HUES64 (cell line): Measurements from ENCODE around the gene C1QTNF6.

Source experiments
- H3K27ac ChIP-seq: 2 replicates; pipeline ENCODE4 v1.7.0; 2013; ENCODE audit warnings: low read depth, low read length, inconsistent platforms
- H3K27me3 ChIP-seq: 2 replicates; pipeline ENCODE4 v1.6.1; 2013; ENCODE audit warnings: mild to moderate bottlenecking, low read length; ENCODE audit not compliant: insufficient read depth
- H3K36me3 ChIP-seq: 2 replicates; pipeline ENCODE4 v1.6.1; 2013; ENCODE audit warnings: mild to moderate bottlenecking, low read length; ENCODE audit not compliant: insufficient read depth
- H3K4me1 ChIP-seq: 2 replicates; pipeline ENCODE4 v1.6.1; 2013; ENCODE audit warnings: mild to moderate bottlenecking, low read length, moderate library complexity; ENCODE audit not compliant: insufficient read depth
- H3K4me3 ChIP-seq: 2 replicates; pipeline ENCODE4 v1.5.1; 2013; ENCODE audit warnings: mild to moderate bottlenecking, low read length, moderate library complexity
- H3K9ac ChIP-seq: 2 replicates; pipeline ENCODE4 v1.6.1; 2013; ENCODE audit warnings: mild to moderate bottlenecking, low read depth, low read length
- H3K9me3 ChIP-seq: 2 replicates; pipeline ENCODE4 v1.6.1; 2013; ENCODE audit warnings: low read depth, low read length; ENCODE audit not compliant: insufficient read depth
- WGBS: fragments of 150-250, 120-280 bp; methylation state at CpG from one replicate; pipeline ENCODE4 v1.1.7; 2013; ENCODE audit warnings: missing lambda C conversion rate; 5-methylcytosine and 5-hydroxymethylcytosine counted together

Gene C1QTNF6

DNA sequence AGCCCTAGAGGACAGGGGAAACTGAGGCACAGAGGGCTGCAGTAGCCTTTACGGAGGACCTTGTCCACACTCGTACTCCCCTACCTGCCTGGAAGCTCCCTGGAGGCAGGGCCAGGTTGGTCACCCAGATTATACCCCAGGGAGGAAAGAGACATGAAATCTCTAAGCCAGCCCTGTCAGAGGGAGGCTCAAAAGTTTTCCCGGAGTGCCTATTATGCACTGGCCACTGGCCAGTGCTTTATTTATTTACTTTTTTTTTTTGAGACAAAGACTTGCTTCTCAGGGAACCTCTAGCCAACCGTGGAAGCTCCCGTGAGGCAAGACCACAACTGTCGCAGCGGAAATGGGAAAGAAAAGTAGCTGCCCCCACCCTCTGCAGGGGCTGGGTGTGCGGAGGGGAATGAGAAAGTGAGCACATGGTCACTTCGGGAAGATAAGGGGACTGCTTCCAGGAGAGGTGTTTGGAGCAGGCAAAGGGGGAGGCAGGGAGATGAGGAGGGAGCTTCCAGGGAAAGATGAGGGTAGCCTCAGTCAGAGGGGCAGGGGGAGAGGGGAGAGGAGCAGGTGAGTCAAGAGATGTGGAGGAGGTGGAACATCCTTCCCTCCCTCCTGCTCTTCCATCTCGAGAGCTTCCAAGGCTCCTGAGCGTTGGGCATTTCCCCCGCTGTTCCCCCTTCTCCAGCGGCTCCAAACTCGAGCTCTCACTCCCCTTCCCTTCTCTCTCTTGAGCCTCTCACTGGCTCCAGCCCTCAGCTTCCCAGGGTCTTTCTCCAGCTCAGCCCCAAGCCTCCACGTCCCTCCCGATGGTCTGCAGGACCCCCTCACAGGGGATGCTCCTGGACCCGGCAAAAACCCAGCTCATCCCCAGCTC is 42.6 kb downstream of the C1QTNF6 start:
- Histone ChIP-seq H3K27ac (no peak overlapping the region), H3K27me3 (no peaks in the 10 kb centered on the region), H3K9me3 (no peaks in the 10 kb centered on the region), H3K36me3 (no peaks in the 10 kb centered on the region), H3K9ac (no peak overlapping the region), H3K4me3 (no peak overlapping the region), H3K4me1 (0 out of 2 replicates have a peak, but pooled peaks cover 4% of the 10 kb centered on the region)
- 73% methylated on average over 17 of the region's 17 CpGs for WGBS

DNA sequence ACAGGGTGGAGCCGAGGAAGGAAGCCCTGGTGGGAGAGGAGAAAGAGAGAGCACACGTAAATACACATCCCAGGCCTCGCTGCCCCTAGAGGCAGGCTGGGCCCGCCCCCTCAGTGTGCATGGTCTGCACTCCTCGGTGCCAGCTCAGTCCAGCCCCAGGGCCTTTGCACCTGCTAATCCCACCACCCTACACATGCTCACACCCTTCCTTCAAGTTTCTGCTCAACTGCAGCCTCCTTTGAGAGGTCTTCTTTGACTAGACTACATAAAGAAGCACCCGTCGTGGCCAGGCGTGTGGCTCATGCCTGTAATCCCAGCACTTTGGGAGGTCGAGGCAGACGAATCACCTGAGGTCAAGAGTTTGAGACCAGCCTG is 43.9 kb downstream of the C1QTNF6 start:
- no peaks in the 10 kb centered on the region for H3K36me3 ChIP-seq
- 91% methylated on average over 10 of the region's 10 CpGs for WGBS
- no peak overlapping the region for H3K4me3 ChIP-seq
- H3K9ac ChIP-seq = no peak overlapping the region
- no peaks in the 10 kb centered on the region for H3K9me3 ChIP-seq
- 0 out of 2 replicates have a peak, but pooled peaks cover 4% of the 10 kb centered on the region for H3K4me1 ChIP-seq
- H3K27me3 ChIP-seq = no peaks in the 10 kb centered on the region
- H3K27ac ChIP-seq = no peak overlapping the region

DNA sequence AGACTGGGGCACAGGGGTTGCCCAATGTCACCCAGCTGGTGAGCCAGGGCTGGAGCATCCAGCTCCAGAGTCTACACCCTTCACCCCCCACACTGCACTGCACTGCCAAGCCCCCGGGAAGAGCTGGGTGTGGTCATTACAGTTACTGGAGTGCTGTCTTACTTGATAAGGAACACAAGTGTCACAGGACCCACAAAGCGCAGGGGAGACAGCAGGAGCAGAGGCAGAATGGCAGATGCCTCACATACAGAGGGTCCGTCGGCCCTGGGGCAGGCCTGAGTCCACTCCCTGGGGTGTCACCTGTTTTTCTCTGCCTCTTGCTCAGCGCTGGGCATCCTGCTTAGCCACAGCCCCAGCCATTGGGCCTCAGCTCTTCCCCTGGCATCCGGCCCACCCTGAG is 46.1 kb downstream of the C1QTNF6 start:
- no peaks in the 10 kb centered on the region for H3K36me3 ChIP-seq
- no peaks in the 10 kb centered on the region for H3K9me3 ChIP-seq
- WGBS = 88% methylated on average over 6 of the region's 6 CpGs
- no peaks in the 10 kb centered on the region for H3K27me3 ChIP-seq
- no peak overlapping the region for H3K4me3 ChIP-seq
- no peak overlapping the region for H3K9ac ChIP-seq
- H3K27ac ChIP-seq = no peak overlapping the region
- H3K4me1 ChIP-seq = 0 out of 2 replicates have a peak, but pooled peaks cover 4% of the 10 kb centered on the region

DNA sequence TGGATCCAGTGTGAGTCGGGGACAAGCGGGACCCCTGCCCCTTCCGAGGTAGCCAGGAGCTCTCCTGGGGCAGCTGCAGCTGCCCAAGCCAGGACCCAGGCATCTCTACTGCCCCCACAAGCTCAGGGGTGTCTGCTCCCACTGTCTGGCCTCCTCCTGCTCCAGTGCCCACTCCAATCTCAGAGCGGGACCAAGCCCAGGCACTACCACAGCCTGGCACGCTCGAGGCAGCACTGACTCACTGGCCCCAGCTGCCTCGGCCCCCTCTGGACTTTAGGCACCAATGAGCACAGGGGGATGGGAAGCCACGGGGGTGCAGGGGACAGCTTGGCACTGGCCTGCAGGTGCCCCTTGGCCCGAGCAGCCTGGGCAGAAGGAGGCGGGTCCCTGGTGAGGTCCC is 46.6 kb downstream of the C1QTNF6 start:
- Histone ChIP-seq H3K27ac (no peak overlapping the region), H3K9ac (no peak overlapping the region), H3K36me3 (no peaks in the 10 kb centered on the region), H3K27me3 (no peaks in the 10 kb centered on the region), H3K9me3 (no peaks in the 10 kb centered on the region), H3K4me1 (0 out of 2 replicates have a peak, but pooled peaks cover 4% of the 10 kb centered on the region), H3K4me3 (no peak overlapping the region)
- WGBS = 90% methylated on average over 10 of the region's 10 CpGs

DNA sequence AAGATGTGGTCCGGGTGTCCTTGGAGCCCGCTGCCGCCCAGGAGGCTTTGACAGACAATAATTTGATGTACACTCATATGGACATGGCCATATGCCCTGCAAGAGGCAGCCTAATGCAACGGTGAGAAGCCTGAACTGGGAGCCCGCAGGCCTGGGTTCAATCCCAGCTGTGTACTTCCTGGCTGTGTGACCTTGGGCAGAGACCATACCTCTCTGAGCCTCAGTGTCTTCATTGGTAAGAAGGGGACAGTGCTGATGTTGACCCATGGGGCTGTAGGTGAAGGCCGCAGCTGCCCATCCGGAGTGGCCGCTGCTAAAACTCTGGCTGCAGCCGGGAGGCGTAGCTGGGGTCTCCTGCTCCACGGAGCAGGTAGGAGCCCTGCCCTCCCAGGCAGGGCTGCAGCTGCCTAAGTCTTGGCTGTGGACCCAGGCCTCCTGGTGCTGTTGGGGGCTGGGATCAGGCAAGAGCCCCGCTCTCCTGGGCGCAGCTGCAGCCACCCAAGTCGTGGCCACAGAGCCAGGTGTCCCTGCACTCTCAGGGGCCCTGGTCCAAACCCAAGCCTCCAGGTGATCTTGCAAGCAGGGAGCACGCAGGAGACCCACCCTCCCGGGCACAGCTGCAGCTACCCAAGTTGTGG is 47.2 kb downstream of the C1QTNF6 start:
- H3K4me3 ChIP-seq = no peak overlapping the region
- H3K9ac ChIP-seq = no peak overlapping the region
- H3K27me3 ChIP-seq = no peaks in the 10 kb centered on the region
- no peaks in the 10 kb centered on the region for H3K9me3 ChIP-seq
- H3K27ac ChIP-seq = no peak overlapping the region
- H3K4me1 ChIP-seq = 0 out of 2 replicates have a peak, but pooled peaks cover 4% of the 10 kb centered on the region
- no peaks in the 10 kb centered on the region for H3K36me3 ChIP-seq
- 90% methylated on average over 16 of the region's 16 CpGs for WGBS

DNA sequence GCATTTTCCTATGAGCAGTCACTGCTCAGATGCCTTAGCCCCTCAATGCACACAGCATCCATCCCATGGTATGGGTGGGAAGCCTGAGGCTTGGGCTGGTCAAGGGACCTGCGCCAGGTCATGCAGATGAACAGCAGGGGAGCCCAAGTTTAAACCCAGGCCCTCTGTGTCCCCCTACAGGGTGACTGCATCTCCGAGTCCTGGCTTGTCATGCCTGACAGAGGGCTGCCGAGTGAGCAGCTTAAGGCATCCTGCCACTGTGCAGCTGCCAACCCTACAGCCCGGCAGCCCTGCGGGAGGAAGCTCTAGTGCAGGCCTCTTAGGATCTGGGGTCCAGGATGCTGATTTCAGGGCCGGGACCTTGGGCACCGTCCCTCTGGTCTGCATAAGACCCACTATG is 48.3 kb downstream of the C1QTNF6 start:
- Histone ChIP-seq H3K27ac (no peak overlapping the region), H3K4me3 (no peak overlapping the region), H3K27me3 (no peaks in the 10 kb centered on the region), H3K9ac (no peak overlapping the region), H3K36me3 (no peaks in the 10 kb centered on the region), H3K9me3 (no peaks in the 10 kb centered on the region), H3K4me1 (no peaks in the 10 kb centered on the region)
- WGBS = 87% methylated on average over 7 of the region's 7 CpGs

DNA sequence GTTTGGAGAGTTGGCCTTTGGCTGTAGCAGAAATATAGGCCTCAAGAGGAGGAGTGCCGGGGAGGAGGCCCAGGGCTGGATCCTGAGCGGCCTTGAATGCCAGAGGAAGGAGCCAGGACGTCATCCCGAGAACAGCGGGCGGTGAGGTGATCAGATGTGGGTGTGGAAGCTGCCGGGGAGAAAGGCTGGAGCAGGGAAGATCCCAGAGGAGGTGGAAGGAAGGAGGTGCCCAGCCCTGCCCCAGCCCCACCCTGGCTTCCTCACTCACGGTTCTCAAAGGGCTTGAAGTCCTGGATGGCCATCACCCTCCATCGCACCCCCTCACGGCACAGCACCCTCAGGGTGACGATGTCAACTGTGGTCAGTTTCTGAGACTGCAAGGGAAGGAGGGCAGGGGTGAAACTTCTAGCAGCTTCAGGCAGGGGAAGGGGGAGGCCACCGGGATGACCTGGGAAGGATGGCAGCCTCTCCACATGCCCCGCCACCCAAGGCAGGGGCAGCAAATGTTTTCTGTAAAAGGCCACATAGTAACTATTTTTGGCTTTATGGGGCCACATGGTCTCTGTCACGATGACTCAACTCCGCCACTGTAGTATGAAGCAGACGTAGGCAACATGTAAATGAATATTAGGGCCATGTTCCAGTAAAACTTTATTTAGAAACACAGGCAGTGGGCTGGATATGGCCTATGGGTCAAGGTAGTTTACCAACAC is 49.0 kb downstream of the C1QTNF6 start:
- Histone ChIP-seq H3K9me3 (no peaks in the 10 kb centered on the region), H3K4me3 (no peak overlapping the region), H3K4me1 (no peaks in the 10 kb centered on the region), H3K27ac (no peak overlapping the region), H3K27me3 (no peaks in the 10 kb centered on the region), H3K9ac (no peak overlapping the region), H3K36me3 (no peaks in the 10 kb centered on the region)
- WGBS = 82% methylated on average over 16 of the region's 16 CpGs

DNA sequence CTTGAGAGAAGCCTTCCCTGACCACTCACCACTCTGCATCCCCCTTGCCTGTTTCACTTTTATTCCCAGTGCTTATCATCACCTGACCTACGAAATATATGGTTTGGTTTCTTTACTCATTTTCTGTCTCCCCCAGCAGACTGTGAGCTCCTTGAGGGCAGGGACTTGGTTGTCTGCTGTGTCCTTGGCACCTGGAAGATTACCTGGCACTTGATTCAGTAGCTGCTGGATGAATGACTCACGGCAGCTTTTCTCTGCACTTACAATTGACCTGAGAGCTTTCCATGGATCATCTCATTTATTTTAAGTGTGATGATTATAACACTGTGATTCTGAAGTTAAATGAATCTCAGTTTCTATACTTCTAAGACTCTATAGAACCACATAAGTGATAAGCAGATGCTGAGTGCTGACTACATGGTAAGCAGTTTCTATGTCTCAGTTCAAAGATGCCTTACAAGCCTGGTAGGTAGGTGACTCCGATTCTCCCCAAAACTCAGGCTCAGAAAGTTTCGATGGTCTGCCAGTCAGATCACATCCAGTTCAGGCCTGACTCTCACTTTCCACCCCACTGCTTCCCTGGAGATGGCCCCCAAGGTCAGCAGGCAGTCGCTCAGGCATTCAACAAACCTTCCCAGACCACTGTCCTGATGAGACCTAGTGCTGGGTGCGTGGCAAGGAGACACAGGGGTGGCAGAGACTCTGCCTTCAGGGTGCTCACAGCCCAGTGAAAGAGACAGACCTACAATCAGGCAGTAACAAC is 50.0 kb downstream of the C1QTNF6 start:
- Histone ChIP-seq H3K27me3 (no peaks in the 10 kb centered on the region; the same call in 1 of the 2 replicates), H3K4me3 (no peak overlapping the region), H3K4me1 (no peaks in the 10 kb centered on the region), H3K9me3 (no peaks in the 10 kb centered on the region), H3K9ac (no peak overlapping the region), H3K36me3 (no peaks in the 10 kb centered on the region), H3K27ac (no peak overlapping the region)
- WGBS = 79% methylated on average over 6 of the region's 6 CpGs

DNA sequence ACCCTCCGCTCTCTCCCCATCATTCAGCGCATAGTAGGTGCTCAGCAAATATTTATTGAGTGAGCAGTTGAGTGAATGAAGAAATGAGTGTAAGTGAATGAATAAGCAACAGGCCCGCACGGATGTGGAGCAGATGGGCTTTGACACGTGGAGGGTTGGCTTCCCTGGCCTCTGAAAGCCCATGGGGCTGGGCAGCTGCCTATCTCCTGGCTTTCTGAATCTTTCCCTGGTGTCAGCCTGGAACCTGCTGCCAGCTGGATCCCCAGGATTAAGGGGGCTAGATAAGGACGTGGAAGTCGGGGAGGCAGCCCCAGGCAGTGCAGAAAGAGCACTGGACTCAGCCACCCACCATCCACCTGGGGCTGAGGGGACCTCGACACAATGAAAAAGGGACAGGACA is 50.9 kb downstream of the C1QTNF6 start:
- Histone ChIP-seq H3K27me3 (no peaks in the 10 kb centered on the region; the same call in 1 of the 2 replicates), H3K9me3 (no peaks in the 10 kb centered on the region), H3K27ac (no peak overlapping the region), H3K36me3 (no peaks in the 10 kb centered on the region), H3K4me1 (no peaks in the 10 kb centered on the region), H3K4me3 (no peak overlapping the region), H3K9ac (no peak overlapping the region)
- WGBS = 95% methylated on average over 8 of the region's 8 CpGs

DNA sequence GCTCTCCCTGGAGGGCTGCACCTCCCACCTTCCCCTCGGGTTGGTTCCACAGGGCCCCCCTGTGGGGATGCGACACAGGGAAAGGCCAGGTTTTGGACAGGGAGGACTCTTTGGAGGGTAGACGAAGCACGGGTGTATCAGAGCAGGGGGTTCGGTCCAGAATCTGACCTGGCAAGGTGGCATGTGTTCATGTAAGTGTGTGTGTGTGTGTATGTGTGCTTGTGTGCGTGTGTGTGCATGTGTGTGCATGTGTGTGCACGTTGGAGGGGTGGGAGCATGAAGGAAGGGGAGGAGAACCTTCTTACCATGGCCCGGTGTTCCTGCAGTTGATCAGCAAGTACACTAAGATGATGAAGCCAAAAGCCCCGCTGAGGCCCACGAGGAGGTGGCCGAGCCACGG is 53.0 kb downstream of the C1QTNF6 start:
- no peaks in the 10 kb centered on the region for H3K4me1 ChIP-seq
- H3K9ac ChIP-seq = no peak overlapping the region
- no peak overlapping the region for H3K27ac ChIP-seq
- 93% methylated on average over 12 of the region's 12 CpGs for WGBS
- no peak overlapping the region for H3K4me3 ChIP-seq
- H3K36me3 ChIP-seq = no peaks in the 10 kb centered on the region
- H3K9me3 ChIP-seq = no peaks in the 10 kb centered on the region
- H3K27me3 ChIP-seq = no peaks in the 10 kb centered on the region; the same call in 1 of the 2 replicates
